ENCODE data around the gene ITGB3. TPM values are rescaled to one million over a fixed set of nuclear protein-coding genes. Genes with fewer than 3 reads are reported as not detected.

Gene ITGB3
- total RNA-seq, 3 donors from 2014 or later: 3.9 to 58.4 (median 6.8) TPM

DNA sequence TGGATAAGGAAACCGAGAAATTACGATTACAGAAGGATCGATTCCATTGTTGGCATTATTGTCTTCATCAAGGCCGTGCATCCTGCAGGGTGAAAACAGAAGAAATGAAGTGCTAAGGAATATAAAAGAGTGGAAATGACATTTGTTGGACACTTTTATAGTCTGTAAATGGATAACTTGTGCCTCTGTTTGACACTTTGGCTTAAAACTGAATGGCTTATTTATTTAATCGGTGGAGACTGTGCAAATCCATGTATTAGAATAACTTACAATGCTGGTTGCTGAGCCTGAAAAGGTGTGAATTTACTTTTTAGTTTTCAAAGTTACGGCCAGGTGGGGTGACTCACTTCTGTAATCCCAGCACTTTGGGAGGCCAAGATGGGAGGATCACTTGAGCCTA lies 31.4 kb downstream of the ITGB3 start:
- H3K9me3 ChIP-seq: no peaks in the 10 kb centered on the region
- H3K4me1 ChIP-seq (ENCODE audit: low read depth): no peaks in the 10 kb centered on the region
- no peaks in the 10 kb centered on the region for H3K36me3 ChIP-seq (ENCODE audit: low read depth)
- intact Hi-C loops (cut with DNase I, micrococcal nuclease): no loop called here
- TF ChIP-seq CTCF (IDR thresholded peaks at IDR 0.05): no peak
- H3K4me3 ChIP-seq: no peak overlapping the region
- ATAC-seq: no peak
- DNase-seq: no peak

DNA sequence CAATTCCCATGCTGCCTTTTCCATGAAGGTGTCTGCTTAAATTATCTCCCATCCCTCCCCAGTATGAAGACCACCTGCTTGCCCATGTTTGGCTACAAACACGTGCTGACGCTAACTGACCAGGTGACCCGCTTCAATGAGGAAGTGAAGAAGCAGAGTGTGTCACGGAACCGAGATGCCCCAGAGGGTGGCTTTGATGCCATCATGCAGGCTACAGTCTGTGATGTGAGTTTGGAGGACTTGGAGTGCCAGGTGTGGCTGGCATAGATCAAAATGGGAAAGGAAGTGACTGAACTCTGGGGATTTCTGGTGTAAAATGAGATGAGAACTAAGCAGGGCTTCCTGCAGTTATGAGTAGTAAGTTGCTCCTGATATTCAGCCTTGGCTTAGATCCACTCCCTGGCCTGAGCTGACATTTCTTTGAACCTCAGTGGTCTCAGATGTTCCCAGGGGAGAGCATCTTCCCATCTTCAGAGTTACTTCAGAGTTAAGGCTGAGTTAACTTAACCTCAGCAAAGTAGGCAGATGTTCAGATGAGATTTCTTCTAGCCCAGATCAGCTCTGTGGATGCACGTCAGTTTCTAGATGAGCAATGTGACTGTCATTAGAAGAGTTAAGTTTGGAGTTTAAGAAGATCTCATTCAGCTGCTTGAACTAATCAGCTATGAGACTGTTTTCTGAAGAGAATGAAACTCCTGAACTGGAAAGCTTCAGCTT lies 32.7 kb downstream of the ITGB3 start:
- ATAC-seq (peak; percentile 30), DNase-seq (no peak)
- Histone ChIP-seq H3K4me3 (no peak overlapping the region), H3K36me3 (ENCODE audit: low read depth) (no peaks in the 10 kb centered on the region), H3K9me3 (no peaks in the 10 kb centered on the region), H3K4me1 (ENCODE audit: low read depth) (no peaks in the 10 kb centered on the region)
- intact Hi-C loops (cut with DNase I, micrococcal nuclease): no loop called here
- TF ChIP-seq CTCF (IDR thresholded peaks at IDR 0.05): no peak

GRCh38 chr17:47287068-47287467 lies 33.4 kb downstream of the ITGB3 start:
- Histone ChIP-seq H3K4me3 (no peak overlapping the region), H3K9me3 (no peaks in the 10 kb centered on the region), H3K36me3 (ENCODE audit: low read depth) (no peaks in the 10 kb centered on the region), H3K4me1 (ENCODE audit: low read depth) (no peaks in the 10 kb centered on the region)
- DNase-seq: no peak
- no peak for ATAC-seq
- TF ChIP-seq CTCF (IDR thresholded peaks at IDR 0.05): no peak
- intact Hi-C loops (cut with DNase I, micrococcal nuclease): no loop called here

GRCh38 chr17:47287639-47288038 lies 34.0 kb downstream of the ITGB3 start:
- TF ChIP-seq CTCF (IDR thresholded peaks at IDR 0.05): no peak
- intact Hi-C loops (cut with DNase I, micrococcal nuclease): no loop called here
- ATAC-seq: no peak

GRCh38 chr17:47288531-47289116 lies 35.0 kb downstream of the ITGB3 start:
- Histone ChIP-seq H3K9me3 (no peaks in the 10 kb centered on the region), H3K4me3 (no peak overlapping the region), H3K36me3 (ENCODE audit: low read depth) (no peaks in the 10 kb centered on the region), H3K4me1 (ENCODE audit: low read depth) (no peaks in the 10 kb centered on the region)
- no peak for DNase-seq
- peak; percentile 33 for ATAC-seq
- TF ChIP-seq CTCF (IDR thresholded peaks at IDR 0.05): no peak
- intact Hi-C loops (cut with DNase I, micrococcal nuclease): no loop called here

More at GRCh38 chr17:47287639-47288038, 34.0 kb downstream of the ITGB3 start:
- no peak overlapping the region for H3K4me3 ChIP-seq
- DNase-seq: no peak
- no peaks in the 10 kb centered on the region for H3K9me3 ChIP-seq
- H3K36me3 ChIP-seq (ENCODE audit: low read depth): no peaks in the 10 kb centered on the region
- H3K4me1 ChIP-seq (ENCODE audit: low read depth): no peaks in the 10 kb centered on the region
